PC-3 (cell line): ENCODE measurements around the gene SPHK1. TPM values are rescaled to one million over a fixed set of nuclear protein-coding genes. Genes with fewer than 3 reads are reported as not detected.

Source experiments
- ATAC-seq: fragments of 200-7000 bp; cut with Tn5 transposase; 2 replicates; pipeline ENCODE4 v1.9.1; 2020; ENCODE audit warnings: mild to moderate bottlenecking, moderate library complexity
- BruUV-seq: library from RNA; stranded (reverse); fragments of 400-500 nt; replicated peaks from 2 replicates; lab custom pipeline; 2021; lab: Mats Ljungman, UMichigan
- CTCF ChIA-PET: fragments of 300-600 bp; sonication (Branson Sonifier 250); formaldehyde crosslinking; loops from one replicate; lab custom pipeline; 2022; ENCODE audit warnings: antibody characterized with exemption; lab: Charles Lee
- POLR2A ChIA-PET: fragments of 300-600 bp; sonication (Branson Sonifier 250); formaldehyde crosslinking; loops from one replicate; lab custom pipeline; 2022; ENCODE audit warnings: antibody characterized with exemption; ENCODE audit not compliant: unreplicated experiment; lab: Charles Lee
- DNase-seq: peaks from one replicate; pipeline ENCODE4 v3.0.0-alpha.2; 2015
- H2AFZ ChIP-seq: fragments of 300-600 bp; sonication (generic); 2 replicates; pipeline ENCODE4 v1.6.0; 2016; ENCODE audit warnings: antibody characterized with exemption, low read length
- H3F3A ChIP-seq: fragments of 300-600 bp; sonication (generic); one replicate; pipeline ENCODE4 v1.6.0; 2017; ENCODE audit warnings: antibody characterized with exemption, low read length, control low read depth, mild to moderate bottlenecking; ENCODE audit not compliant: unreplicated experiment
- H3K27ac ChIP-seq: fragments of 300-600 bp; sonication (generic); 2 replicates; pipeline ENCODE4 v1.5.1; 2016; ENCODE audit warnings: mild to moderate bottlenecking, low read length
- H3K27me3 ChIP-seq: fragments of 300-600 bp; sonication (generic); 2 replicates; pipeline ENCODE4 v1.6.1; 2016; ENCODE audit warnings: low read length, mixed read lengths
- H3K36me3 ChIP-seq: fragments of 300-600 bp; sonication (generic); 2 replicates; pipeline ENCODE4 v1.6.1; 2016; ENCODE audit warnings: low read depth, mixed run types, low read length, mixed read lengths
- H3K4me1 ChIP-seq: fragments of 300-600 bp; sonication (generic); 2 replicates; pipeline ENCODE4 v1.5.1; 2016; ENCODE audit warnings: low read length; ENCODE audit not compliant: insufficient read depth
- H3K4me2 ChIP-seq: fragments of 300-600 bp; sonication (generic); 2 replicates; pipeline ENCODE4 v1.6.0; 2016; ENCODE audit warnings: low read length
- H3K4me3 ChIP-seq: fragments of 300-600 bp; sonication (generic); 2 replicates; pipeline ENCODE4 v1.5.1; 2016; ENCODE audit warnings: mild to moderate bottlenecking, low read length, mixed read lengths
- H3K79me2 ChIP-seq: fragments of 300-600 bp; sonication (generic); 2 replicates; pipeline ENCODE4 v1.6.1; 2017; ENCODE audit warnings: low read length, mixed read lengths
- H3K9ac ChIP-seq: fragments of 300-600 bp; sonication (generic); 2 replicates; pipeline ENCODE4 v1.6.0; 2016; ENCODE audit warnings: mild to moderate bottlenecking, low read length
- H3K9me2 ChIP-seq: fragments of 300-600 bp; sonication (generic); replicated peaks from 2 replicates; pipeline ENCODE4 v1.6.1; 2016; ENCODE audit warnings: mixed run types, low read length, mixed read lengths
- H3K9me3 ChIP-seq: fragments of 300-600 bp; sonication (generic); 2 replicates; pipeline ENCODE4 v1.6.1; 2016; ENCODE audit warnings: low read length, mixed read lengths
- H4K20me1 ChIP-seq: fragments of 300-600 bp; sonication (generic); 2 replicates; pipeline ENCODE4 v1.6.1; 2016; ENCODE audit warnings: low read length, mixed read lengths
- CTCF ChIP-seq: fragments of 300-600 bp; sonication (generic); conservative IDR thresholded peaks from 2 replicates; pipeline ENCODE4 v1.5.1; 2017; ENCODE audit warnings: antibody characterized with exemption, low read depth, mild to moderate bottlenecking, low read length
- EZH2 ChIP-seq: fragments of 300-600 bp; sonication (generic); IDR thresholded peaks from one replicate; pipeline ENCODE4 v1.6.1; 2017; ENCODE audit warnings: antibody characterized with exemption, mild to moderate bottlenecking, low read length; ENCODE audit not compliant: unreplicated experiment
- EZH2phosphoT487 ChIP-seq: fragments of 300-600 bp; sonication (generic); IDR thresholded peaks from 2 replicates; pipeline ENCODE4 v1.6.1; 2018; ENCODE audit warnings: mild to moderate bottlenecking, antibody characterized with exemption, low read length, borderline replicate concordance
- intact Hi-C: fragments of 100-400 bp; cut with micrococcal nuclease; formaldehyde crosslinking; loops from 2 replicates; pipeline ENCODE4 v1.9.0; 2023
- total RNA-seq: library from RNA; depleted of rRNA; stranded (reverse); fragments of >200 nt; gene quantifications from 2 replicates; pipeline ENCODE4 v1.2.3, GENCODE V29; 2014

Gene SPHK1
- total RNA-seq, 1 experiment from 2014 or later, result 54.2 TPM

GRCh38 chr17:76376318-76377133, 7.9 kb upstream of the SPHK1 start:
- H3K4me2 ChIP-seq, result no peak overlapping the region
- intact Hi-C loops, result no loop called here
- no peaks in the 10 kb centered on the region for H3K27me3 ChIP-seq
- H3K9ac ChIP-seq, result no peak overlapping the region
- no peaks in the 10 kb centered on the region for H3K36me3 ChIP-seq
- no TSS peak for BruUV-seq
- DNase-seq (no peak), ATAC-seq (no peak)
- CTCF ChIA-PET, result interaction anchor here (0.5 to 0.7 kb wide), 2 partner anchors 11 to 193 kb away, joined by 6 to 9 read pairs; no protein-coding TSS in a partner anchor
- no peak overlapping the region for H2AFZ ChIP-seq
- H3F3A ChIP-seq, result no peaks in the 10 kb centered on the region
- no peak overlapping the region for H3K4me3 ChIP-seq
- peaks cover 13% of the 10 kb centered on the region for H3K4me1 ChIP-seq
- no peaks in the 10 kb centered on the region for H3K9me3 ChIP-seq
- H3K79me2 ChIP-seq, result no peaks in the 10 kb centered on the region
- no peaks in the 10 kb centered on the region for H4K20me1 ChIP-seq
- no peaks in the 10 kb centered on the region for H3K9me2 ChIP-seq
- H3K27ac ChIP-seq, result no peak overlapping the region
- POLR2A ChIA-PET, result no interaction called here
- TF ChIP-seq EZH2phosphoT487 (no peak), EZH2 (no peak), CTCF (no peak)

- H4K20me1 ChIP-seq, result no peaks in the 10 kb centered on the region
- ATAC-seq (no peak), DNase-seq (no peak)
- no peak overlapping the region for H2AFZ ChIP-seq
- no peak overlapping the region for H3K27ac ChIP-seq
- TF ChIP-seq EZH2 (no peak), CTCF (no peak), EZH2phosphoT487 (no peak)
- no peaks in the 10 kb centered on the region for H3K79me2 ChIP-seq
- peaks cover 7% of the 10 kb centered on the region for H3K4me1 ChIP-seq
- POLR2A ChIA-PET, result interaction anchor here (0.5 kb wide), 1 partner anchor 8 kb away, joined by 4 read pairs; no protein-coding TSS in a partner anchor
- H3K4me2 ChIP-seq, result no peak overlapping the region
- no peaks in the 10 kb centered on the region for H3K9me3 ChIP-seq
- intact Hi-C loops, result no loop called here
- no peaks in the 10 kb centered on the region for H3F3A ChIP-seq
- H3K27me3 ChIP-seq, result no peaks in the 10 kb centered on the region
- no peak overlapping the region for H3K9ac ChIP-seq
- BruUV-seq, result no TSS peak
- no peaks in the 10 kb centered on the region for H3K9me2 ChIP-seq
- CTCF ChIA-PET, result no interaction called here
- H3K36me3 ChIP-seq, result no peaks in the 10 kb centered on the region
- no peak overlapping the region for H3K4me3 ChIP-seq
Observed at GRCh38 chr17:76378548-76379274, 5.7 kb upstream of the SPHK1 start.
